AG04449 (cell line): Measurements from ENCODE around the gene CNTNAP2.

Source experiments
- CTCF ChIA-PET: fragments of 350-600 bp; formaldehyde crosslinking; extraction: SDS; loops from one replicate; lab custom pipeline; 2021; ENCODE audit warnings: antibody characterized with exemption; lab: Yijun Ruan, JAX
- POLR2A ChIA-PET: fragments of 400-600, 350-600 bp; formaldehyde crosslinking; extraction: SDS; loops from one replicate; lab custom pipeline; 2020; ENCODE audit warnings: antibody characterized with exemption, inconsistent platforms; lab: Yijun Ruan, JAX
- DNase-seq: peaks from one replicate; pipeline ENCODE4 v3.0.0-alpha.2; 2010; ENCODE audit warnings: low read depth, low spot score
- H3K4me3 ChIP-seq: 2 replicates; pipeline ENCODE4 v1.5.1; 2011; ENCODE audit warnings: low read depth, mild to moderate bottlenecking, control low read depth, low read length
- CTCF ChIP-seq: IDR thresholded peaks from one replicate; pipeline ENCODE4 v1.5.1; 2011; ENCODE audit warnings: mild to moderate bottlenecking, moderate library complexity, low read length, control low read depth, inconsistent platforms; ENCODE audit not compliant: insufficient read depth; ENCODE audit errors: missing control alignments

The CNTNAP2 gene

DNA sequence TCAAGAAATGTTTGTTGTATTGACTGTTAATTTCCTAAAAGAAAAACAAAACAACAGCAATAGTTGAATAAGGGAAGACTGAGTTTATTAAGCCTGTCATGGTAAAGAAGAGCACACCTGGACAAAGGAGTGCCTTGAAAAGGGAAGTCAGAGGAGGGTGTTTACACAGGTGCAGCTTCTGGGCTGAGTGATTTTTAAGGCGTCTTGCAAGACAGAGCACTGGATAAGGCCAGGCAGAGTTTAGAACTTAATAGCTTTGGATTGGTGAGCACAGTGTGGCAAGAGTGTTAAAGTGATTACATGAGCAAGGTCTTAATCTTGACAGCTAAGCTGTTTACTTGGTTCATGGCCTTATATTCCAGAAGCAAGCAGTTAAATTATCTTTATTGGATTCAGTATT, 423.2 kb downstream of the CNTNAP2 start:
- DNase-seq: no peak
- POLR2A ChIA-PET: no interaction called here
- CTCF ChIA-PET: no interaction called here
- H3K4me3 ChIP-seq: no peak overlapping the region
- no peak for TF ChIP-seq CTCF

- TF ChIP-seq CTCF: no peak
- DNase-seq: no peak
- POLR2A ChIA-PET: no interaction called here
- H3K4me3 ChIP-seq: no peak overlapping the region
- CTCF ChIA-PET: no interaction called here
Observed at GRCh38 chr7:146542101-146542500, 425.5 kb downstream of the CNTNAP2 start.

GRCh38 chr7:146544748-146545147, 428.1 kb downstream of the CNTNAP2 start:
- POLR2A ChIA-PET: no interaction called here
- CTCF ChIA-PET: no interaction called here
- H3K4me3 ChIP-seq: no peak overlapping the region
- TF ChIP-seq CTCF: no peak
- DNase-seq: no peak

DNA sequence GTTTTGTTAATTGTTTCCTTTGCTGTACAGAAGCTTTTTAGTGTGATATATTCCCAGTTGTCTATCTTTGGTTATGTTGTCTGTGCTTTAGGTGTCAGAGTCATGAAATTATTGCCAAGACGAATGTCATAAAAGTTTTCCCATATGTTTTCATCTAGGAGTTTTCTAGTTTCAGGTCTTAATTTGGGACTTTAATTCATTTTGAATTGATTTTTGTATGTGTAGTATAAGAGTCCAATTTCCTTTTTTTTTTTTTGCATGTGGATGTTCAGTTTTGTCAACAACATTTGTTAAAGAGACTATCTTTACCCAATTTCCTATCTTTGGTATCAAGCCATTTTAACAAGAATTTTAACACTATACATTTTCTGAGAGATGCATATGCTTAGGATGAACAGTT, 432.2 kb downstream of the CNTNAP2 start:
- no peak for TF ChIP-seq CTCF
- no peak for DNase-seq
- CTCF ChIA-PET: no interaction called here
- H3K4me3 ChIP-seq: no peak overlapping the region
- POLR2A ChIA-PET: no interaction called here

DNA sequence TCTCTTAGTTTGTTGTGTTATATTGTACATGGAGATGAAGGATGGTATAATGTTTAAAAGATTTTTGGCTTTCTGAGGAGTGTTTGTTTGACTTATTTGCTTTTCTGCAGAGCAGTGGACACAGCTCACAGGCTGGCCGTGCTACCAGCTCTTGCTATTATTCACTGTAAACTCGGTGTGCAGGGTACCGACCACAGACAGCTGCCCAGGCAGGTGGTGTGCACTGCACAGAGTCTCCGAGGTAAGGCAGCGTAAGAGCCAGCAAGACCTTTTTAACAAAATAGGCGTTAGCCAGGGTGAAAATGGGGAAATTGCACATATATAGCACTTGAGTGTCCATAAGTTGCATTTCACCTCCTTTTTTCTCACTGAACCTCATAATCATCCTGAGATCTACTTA, 438.0 kb downstream of the CNTNAP2 start:
- ChIA-PET POLR2A (no interaction called here), CTCF (no interaction called here)
- DNase-seq: no peak
- TF ChIP-seq CTCF: no peak
- no peak overlapping the region for H3K4me3 ChIP-seq

- TF ChIP-seq CTCF: no peak
- POLR2A ChIA-PET: no interaction called here
- H3K4me3 ChIP-seq: no peak overlapping the region
- CTCF ChIA-PET: no interaction called here
- DNase-seq: no peak
Observed at GRCh38 chr7:146557971-146558469, 441.4 kb downstream of the CNTNAP2 start.
